GM21576 (cell line): ENCODE results near the gene GLRX.

Experiments used
- ATAC-seq: cut with Tn5 transposase; IDR thresholded peaks from one replicate; pipeline ENCODE4 v1.9.1; 2021; ENCODE audit warnings: mild to moderate bottlenecking, moderate library complexity; ENCODE audit not compliant: unreplicated experiment

The GLRX gene

GRCh38 chr5:95784514-95785302, 37.8 kb downstream of the GLRX start:
- ATAC-seq, result no peak

GRCh38 chr5:95783661-95784060, 38.9 kb downstream of the GLRX start:
- ATAC-seq, result no peak

- ATAC-seq, result no peak
These were observed 40.3 kb downstream of the GLRX start for GRCh38 chr5:95782181-95782580.

GRCh38 chr5:95781101-95781583, 41.4 kb downstream of the GLRX start:
- ATAC-seq, result peak; percentile 98

GRCh38 chr5:95780597-95780996, 41.9 kb downstream of the GLRX start:
- ATAC-seq, result no peak

GRCh38 chr5:95779611-95780010, 42.9 kb downstream of the GLRX start:
- ATAC-seq, result no peak

- ATAC-seq, result no peak
These were observed 43.7 kb downstream of the GLRX start for GRCh38 chr5:95778713-95779436.

GRCh38 chr5:95777441-95777840, 45.1 kb downstream of the GLRX start:
- no peak for ATAC-seq

GRCh38 chr5:95773335-95774059, 49.0 kb downstream of the GLRX start:
- no peak for ATAC-seq

- no peak for ATAC-seq
These were observed 50.6 kb downstream of the GLRX start for GRCh38 chr5:95771892-95772291.

- ATAC-seq, result no peak
These were observed 51.5 kb downstream of the GLRX start for GRCh38 chr5:95770830-95771708.

- no peak for ATAC-seq
These were observed 53.8 kb downstream of the GLRX start for GRCh38 chr5:95768731-95769130.

- no peak for ATAC-seq
These were observed 58.6 kb downstream of the GLRX start for GRCh38 chr5:95763941-95764340.
